HG03064 (cell line): Measurements from ENCODE around the gene PDE4D.
"Not testable (repeated sequence)": the region's sequence is repeated elsewhere in the genome, so short reads cannot be mapped to it uniquely, and the experiment has no call there.

ENCODE experiments used
- ATAC-seq: cut with Tn5 transposase; IDR thresholded peaks from one replicate; pipeline ENCODE4 v1.9.1; 2021; ENCODE audit warnings: low read depth; ENCODE audit not compliant: unreplicated experiment

The PDE4D gene

DNA sequence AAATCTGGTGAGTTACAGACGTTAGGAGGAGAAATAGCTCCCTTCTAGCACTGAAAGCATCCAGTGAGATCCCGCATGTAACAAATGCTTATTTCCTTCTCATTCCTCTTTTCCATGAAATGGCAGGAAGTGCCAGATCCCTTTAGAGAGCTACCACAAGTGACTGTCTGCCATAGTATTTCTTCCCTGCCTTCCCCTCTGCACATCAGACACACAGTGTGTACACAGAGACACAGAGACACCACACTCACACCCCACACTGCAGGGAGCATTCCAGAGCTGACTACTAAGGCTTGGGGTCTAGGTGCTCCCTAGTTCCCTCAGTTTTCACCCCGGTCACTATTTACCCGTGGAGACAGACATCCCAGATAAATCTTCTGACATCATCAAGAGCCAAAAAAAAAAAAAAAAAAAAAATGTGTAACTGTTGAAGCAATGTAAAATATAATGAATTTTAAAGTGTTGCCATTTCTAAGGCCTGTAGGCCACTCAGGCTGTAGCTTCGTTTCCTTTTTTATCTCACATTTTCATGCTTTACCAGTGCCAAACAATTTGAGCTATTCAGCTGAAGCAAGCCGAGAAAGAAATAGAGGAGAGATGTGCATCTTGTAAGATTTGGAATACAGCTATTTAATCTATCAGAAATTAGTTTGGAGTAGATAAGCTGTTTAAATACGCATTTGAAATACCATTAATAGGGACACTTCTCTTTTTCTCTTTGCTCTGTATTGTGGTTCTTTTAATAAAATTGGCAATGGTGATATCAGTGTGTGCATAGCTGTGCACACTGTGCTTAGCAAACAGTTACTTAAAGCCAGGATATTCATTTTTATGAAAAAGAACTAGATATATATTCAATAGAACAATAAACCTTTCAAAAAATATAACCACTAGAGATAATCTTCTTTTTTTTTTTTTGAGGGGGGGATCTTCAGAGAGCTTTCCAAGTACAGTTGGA, 405.5 kb downstream of the PDE4D start:
- no peak for ATAC-seq

DNA sequence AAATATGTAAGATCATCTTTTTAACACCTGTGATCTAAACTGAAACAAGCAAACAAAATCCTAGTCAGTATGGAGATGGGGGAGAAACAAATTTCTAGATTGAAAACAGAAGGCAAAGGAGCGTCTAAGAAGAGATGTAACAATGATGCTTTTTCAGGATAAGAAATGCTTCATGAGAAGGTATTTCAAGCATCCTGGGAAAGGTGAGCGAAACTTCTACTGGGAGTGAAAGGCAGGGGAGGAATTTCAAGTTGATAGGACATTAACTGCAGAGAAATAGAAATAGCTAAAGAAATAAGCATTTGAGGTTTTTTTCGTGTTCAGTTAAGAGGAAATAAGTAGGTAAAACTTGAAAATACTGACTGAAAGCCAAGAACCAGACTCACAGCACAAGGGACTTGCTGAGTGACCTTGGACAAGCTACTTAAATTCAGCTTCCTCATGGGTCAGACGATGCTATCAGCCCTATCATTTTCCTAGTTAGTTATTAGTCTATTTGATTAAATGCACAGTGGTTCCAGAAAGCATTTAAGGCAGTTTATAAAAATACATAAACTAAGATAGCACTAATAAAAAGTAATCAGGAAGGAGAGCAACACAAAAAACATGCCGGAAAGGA, 406.3 kb downstream of the PDE4D start:
- no peak for ATAC-seq

GRCh38 chr5:59486508-59486907, 407.0 kb downstream of the PDE4D start:
- ATAC-seq = no peak

GRCh38 chr5:59485629-59486439, 407.7 kb downstream of the PDE4D start:
- no peak for ATAC-seq

DNA sequence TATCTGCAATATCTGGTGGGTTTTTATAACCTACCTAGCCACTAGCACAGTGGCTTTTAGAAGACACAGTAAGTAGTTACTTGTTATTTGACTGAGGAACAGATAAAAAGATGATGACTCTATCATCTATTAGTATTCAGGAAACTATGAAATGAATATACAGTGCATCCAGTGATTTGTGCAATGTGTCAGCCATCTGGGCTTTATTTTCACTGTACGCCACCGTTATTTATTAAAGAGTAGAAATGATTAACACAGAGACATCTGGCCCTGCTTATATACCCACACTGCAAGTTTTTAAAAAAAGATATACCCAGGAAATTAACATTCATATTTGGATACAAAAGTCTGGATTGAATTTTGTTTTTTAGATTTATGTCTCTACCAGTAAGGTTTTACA, 408.4 kb downstream of the PDE4D start:
- no peak for ATAC-seq

DNA sequence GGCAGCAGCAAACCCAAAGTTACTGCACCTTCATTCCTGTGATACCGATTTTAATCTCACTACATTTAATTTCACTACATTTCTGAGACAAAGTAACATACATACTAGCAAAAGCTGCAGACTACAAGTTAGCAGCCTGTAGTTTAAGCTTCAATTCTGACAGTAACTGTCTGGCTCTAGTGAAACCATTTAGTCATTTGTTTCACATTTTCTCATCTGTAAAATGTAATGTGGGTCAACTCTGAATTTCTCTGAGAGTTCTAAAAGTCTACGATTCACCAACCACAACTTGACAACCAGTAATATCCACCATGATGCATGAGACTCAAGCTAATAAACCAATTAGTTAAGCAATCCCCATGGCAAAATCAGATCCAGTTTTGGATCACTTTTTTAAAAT, 408.9 kb downstream of the PDE4D start:
- no peak for ATAC-seq

GRCh38 chr5:59483971-59484472, 409.5 kb downstream of the PDE4D start:
- no peak for ATAC-seq

GRCh38 chr5:59479086-59479485, 414.4 kb downstream of the PDE4D start:
- ATAC-seq = no peak

GRCh38 chr5:59474324-59474723, 419.2 kb downstream of the PDE4D start:
- no peak for ATAC-seq

GRCh38 chr5:59473611-59474010, 419.9 kb downstream of the PDE4D start:
- no peak for ATAC-seq

- ATAC-seq = no peak
Measured at GRCh38 chr5:59471463-59471862, 422.1 kb downstream of the PDE4D start.

DNA sequence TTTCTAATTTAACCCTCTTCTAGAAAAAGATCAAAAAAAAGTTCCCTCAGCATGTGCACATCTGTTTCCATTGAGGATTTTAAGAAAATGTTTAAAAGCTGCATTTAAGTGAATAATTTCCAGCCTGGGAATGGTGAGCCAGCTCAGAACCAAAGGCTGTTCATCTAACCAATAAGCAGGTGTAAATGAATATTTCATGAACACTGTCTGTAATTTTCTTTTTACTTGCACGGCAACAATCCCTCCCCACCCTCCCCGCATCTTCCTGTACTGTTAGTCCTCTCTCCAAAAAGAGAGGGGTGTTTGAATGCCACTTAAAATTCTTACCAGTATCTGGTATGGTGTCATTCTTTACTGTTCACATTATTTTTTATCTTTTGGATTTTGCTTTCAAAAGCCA, 425.6 kb downstream of the PDE4D start:
- ATAC-seq = no peak

- ATAC-seq = no peak
Measured at GRCh38 chr5:59466271-59466670, 427.3 kb downstream of the PDE4D start.

GRCh38 chr5:59464969-59465368, 428.6 kb downstream of the PDE4D start:
- ATAC-seq = no peak

DNA sequence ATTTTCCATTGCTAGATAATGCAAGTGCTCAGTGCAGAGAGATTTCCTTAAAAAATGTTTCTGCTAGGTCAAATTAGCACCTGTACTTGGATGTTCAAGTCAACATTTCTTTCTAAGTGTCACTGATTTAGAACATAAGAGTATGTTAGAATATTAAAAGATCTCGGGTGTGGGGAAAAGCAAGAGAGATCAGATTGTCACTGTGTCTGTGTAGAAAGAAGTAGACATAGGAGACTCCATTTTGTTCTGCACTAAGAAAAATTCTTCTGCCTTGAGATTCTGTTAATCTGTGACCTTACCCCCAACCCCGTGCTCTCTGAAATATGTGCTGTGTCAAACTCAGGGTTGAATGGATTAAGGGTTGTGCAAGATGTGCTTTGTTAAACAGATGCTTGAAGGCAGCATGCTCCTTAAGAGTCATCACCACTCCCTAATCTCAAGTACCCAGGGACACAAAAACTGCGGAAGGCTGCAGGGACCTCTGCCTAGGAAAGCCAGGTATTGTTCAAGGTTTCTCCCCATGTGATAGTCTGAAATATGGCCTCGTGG, 429.8 kb downstream of the PDE4D start:
- ATAC-seq = not testable (repeated sequence)

DNA sequence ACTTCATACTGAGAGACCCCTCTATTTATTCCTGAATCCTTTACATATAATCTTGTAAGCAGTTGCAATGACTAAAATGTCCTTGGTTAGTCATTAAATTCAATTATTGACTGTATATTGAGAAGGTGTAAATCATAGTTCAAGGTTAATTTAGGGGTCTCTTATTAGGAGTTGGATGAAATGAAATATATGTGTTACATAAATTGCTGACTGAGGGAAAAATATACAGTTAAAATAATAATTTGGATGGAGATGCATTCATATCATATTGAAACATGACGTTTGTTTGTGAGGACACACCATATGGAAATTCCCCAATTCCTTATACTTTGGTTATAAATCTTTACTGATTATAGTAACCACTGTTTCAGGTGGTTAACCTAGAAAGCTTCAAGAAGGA, 430.6 kb downstream of the PDE4D start:
- ATAC-seq = no peak

DNA sequence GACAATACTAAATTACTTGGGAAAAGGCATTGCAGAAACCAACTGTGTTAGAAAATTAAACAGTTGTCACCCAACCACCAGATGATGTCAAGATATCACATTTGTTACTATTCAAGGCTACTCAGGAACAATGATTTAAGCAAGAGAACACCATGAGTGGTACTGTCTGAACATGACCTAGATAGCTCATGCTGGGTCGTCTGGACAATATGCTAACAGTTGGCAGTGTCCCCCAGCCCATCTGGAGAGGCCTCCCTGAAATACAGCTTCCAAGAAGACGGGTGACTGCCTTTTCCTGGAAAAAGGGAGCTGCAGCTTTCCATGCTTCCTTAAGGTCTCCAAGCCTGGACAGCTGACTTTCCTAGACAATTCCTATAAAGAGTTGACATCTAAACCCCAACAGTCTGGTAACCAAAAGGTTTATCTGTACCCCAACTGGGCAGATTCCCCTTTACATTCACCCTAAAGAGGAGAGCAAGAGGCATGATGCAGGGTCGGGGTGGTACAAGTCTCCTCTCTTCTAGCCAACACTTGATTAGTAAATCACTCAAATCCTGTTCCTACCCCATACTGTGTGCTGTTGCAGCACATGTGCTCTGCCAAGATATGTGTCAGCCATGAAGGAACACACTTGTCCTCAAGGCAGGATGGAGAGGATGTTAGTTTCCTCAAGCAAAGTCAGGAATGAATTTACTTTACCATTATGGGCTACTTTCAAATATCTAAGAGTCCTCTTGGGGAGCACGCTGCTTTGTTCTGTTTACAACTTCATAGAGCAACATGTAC, 433.0 kb downstream of the PDE4D start:
- ATAC-seq = no peak

- ATAC-seq = no peak
Measured at GRCh38 chr5:59458966-59459729, 434.4 kb downstream of the PDE4D start.

GRCh38 chr5:59458321-59458720, 435.2 kb downstream of the PDE4D start:
- ATAC-seq = no peak
